DMS79 (cell line): Measurements from ENCODE around the gene CDKN2AIPNL.
"Not testable (repeated sequence)": the region's sequence is repeated elsewhere in the genome, so short reads cannot be mapped to it uniquely, and the experiment has no call there.

Experiments
- DNase-seq: peaks from one replicate; lab custom pipeline; 2025; lab: John Stamatoyannopoulos, UW

The CDKN2AIPNL gene

GRCh38 chr5:134437847-134438581 is 26.3 kb upstream of the CDKN2AIPNL start:
- no peak for DNase-seq

- no peak for DNase-seq
These were observed 25.7 kb upstream of the CDKN2AIPNL start for GRCh38 chr5:134437340-134437846.

DNA sequence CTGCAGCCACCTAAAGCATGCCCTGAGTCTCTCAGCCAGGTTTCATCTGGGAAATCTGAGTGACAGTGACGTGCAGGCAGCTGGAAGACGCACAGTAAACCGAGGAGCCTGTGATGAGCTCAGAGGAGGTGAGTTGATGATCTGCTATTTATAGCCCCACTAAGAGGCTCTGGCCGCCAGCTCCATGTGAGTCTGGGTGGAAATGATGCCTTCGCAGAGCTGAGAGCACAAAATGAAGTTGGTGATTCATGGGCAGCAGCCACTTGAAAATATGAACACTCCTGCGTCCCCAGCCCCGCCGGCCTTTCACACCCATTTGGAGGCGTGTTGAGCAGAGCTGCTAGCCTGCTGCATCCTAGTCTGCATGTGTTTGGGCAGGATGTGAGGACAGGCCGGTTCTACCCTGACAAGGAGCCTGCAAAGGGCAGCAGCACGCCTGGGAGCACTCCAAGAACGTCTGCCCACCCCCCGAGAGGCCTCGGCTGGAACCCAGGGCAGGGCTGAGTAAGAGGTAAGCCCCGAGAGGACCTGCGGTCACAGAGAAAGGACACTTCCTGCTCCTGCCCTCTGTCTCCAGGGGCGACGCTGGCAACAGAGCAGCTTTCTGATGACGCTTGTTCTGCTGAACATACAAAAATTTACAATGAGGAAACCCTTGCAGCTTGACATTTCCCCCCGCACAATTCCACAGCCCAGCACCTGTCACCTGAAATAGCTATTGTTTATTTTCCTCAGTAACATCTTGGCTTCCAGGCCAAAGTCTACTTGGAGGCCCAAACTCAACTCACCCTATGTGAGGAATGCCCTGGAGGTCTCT is 25.1 kb upstream of the CDKN2AIPNL start:
- DNase-seq, result peak; percentile 59

DNA sequence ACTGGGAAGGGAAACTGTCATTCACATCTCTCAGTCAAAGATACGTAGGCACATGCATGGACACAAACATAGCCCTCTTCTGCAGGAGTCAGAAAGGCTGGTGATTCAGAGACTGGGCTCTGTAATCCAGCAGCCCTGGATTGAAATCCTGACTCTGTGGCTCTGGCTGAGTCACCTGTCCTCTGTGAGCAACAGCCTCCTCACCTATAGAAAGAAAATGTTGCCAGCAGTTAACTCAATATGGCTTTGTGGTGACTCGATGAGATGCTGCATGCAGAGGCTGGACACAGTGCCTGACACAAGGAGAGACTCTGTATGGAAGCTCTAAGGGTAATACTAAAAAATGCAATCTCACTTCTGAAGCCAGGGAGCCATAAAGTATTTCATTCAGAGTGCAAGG is 23.9 kb upstream of the CDKN2AIPNL start:
- no peak for DNase-seq

- no peak for DNase-seq
These were observed 21.1 kb upstream of the CDKN2AIPNL start for GRCh38 chr5:134432677-134433359.

DNA sequence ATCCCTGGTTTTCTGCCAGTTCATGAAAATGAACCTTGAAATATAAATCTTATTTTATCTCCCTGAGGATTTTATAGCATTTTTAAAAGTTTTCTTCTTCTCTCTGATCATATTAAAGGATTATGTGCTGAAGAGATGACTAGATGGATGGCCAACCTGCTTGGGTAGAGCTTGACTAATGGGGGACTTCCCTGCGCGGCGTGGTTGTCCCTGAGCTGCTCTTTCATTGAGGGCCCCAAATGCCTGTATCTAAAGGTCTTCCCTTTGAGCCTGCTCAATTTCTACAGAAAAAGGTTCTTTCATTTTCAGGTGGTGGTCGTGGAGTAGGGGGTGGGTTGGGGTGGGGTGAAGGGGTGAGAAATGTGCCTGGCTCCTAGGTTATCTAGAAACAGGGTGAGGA is 20.5 kb upstream of the CDKN2AIPNL start:
- no peak for DNase-seq

GRCh38 chr5:134430001-134430569 is 18.4 kb upstream of the CDKN2AIPNL start:
- DNase-seq, result no peak

GRCh38 chr5:134427540-134428041 is 15.9 kb upstream of the CDKN2AIPNL start:
- no peak for DNase-seq

DNA sequence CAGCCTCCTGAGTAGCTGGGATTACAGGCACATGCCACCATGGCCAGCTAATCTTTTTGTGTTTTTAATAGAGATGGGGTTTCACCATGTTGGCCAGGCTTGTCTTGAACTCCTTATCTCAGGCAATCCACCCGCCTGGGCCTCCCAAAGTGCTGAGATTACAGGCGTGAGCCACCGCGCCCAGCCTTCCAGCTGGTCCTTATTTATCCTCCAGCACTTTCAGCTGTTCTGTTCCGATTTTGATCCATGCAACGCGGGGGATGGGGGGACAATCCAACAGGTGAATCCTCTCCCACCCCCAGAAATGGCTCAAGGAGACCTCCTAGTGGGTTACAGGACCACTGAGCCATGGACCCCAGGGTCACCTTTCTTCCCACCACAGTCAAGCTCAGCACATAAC is 14.7 kb upstream of the CDKN2AIPNL start:
- DNase-seq, result no peak

- no peak for DNase-seq
These were observed 11.7 kb upstream of the CDKN2AIPNL start for GRCh38 chr5:134423376-134423775.

DNA sequence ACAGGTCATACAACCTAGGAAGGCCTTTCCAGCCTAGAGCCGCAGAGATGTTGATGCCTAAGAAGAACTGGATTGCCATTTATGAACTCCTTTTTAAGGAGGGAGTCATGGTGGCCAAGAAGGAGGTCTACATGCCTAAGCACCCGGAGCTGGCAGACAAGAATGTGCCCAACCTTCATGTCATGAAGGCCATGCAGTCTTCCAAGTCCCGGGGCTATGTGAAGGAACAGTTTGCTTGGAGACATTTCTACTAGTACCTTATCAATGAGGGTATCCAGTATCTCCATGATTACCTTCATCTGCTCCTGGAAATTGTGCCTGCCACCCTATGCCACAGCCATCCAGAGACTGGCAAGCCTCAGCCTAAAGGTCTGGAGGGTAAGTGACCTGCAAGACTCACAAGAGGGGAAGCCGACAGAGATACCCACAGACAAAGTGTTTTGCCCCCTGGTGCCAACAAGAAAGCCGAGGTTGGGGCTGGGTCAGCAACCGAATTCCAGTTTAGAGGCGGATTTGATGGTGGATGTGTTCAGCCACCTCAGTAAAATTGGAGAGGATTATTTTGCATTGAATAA is 11.2 kb upstream of the CDKN2AIPNL start:
- DNase-seq, result no peak

DNA sequence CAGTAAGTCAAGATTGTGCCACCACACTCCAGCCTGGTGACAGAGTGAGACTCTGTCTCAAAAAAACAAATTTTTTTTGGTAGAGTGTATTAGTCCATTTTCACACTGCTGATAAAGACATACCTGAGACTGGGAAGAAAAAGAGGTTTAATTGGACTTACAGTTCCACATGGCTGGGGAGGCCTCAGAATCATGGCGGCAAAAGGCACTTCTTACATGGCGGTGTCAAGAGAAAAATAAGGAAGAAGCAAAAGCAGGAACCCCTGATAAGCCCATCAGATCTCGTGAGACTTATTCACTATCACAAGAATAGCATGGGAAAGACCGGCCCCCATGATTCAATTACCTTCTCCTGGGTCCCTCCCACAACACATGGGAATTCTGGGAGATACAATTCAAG is 9.4 kb upstream of the CDKN2AIPNL start:
- not testable (repeated sequence) for DNase-seq

DNA sequence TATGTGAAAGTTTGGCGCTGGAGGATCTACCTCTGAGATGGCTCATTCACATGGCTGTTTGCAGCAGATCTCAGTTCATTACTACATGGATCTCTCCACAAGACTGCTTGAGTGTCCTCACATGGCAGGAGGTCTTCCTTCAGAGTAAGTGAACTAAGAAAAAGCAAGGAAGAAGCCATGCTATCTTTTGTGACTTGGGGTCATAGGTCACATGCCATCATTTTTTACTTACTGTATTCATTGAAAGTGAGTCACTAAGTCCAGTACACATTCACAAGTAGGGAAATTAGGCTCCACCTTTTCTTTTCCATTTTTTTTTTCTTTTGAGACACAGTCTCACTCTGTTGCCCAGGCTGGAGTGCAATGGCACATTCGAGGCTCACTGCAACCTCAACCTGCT is 8.7 kb upstream of the CDKN2AIPNL start:
- no peak for DNase-seq

GRCh38 chr5:134418958-134419357 is 7.3 kb upstream of the CDKN2AIPNL start:
- DNase-seq, result no peak

GRCh38 chr5:134417707-134418106 is 6.0 kb upstream of the CDKN2AIPNL start:
- DNase-seq, result no peak

GRCh38 chr5:134413046-134413445 is 1.4 kb upstream of the CDKN2AIPNL start:
- no peak for DNase-seq

DNA sequence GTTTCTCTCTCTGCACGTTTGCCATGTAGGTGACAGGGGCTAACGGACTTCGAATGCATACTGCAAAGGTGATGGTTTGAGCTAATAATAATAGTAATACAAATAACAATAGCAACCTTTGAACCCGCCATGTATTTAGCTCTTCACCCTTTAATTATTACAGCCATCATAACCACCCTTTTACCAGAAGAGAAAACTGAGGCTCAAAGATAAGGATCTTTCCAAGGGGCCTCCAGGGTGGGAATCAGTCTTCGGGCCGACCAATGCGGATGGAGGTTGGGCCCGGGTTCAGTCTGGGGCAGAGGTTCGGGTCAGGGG is 494 bp downstream of the CDKN2AIPNL start:
- no peak for DNase-seq

DNA sequence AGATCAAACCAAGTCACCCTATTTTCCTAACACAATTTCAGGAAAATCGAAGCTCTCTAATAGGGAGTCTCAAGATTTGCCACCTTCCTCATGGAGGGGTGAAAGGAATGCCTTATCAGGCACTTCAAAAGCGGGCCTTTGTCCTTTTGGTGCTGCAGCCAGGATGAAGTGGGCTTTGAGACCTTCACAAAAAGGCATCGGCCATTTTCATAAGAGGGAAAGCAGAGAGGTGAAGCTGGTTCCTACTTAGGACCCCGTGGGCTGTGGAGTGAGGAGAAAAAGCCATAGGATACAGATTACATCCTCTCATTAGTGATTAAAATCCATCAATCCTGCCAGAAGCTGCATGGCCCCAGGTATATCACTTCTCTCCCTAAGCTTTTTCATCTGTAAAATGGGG is 859 bp downstream of the CDKN2AIPNL start:
- DNase-seq, result no peak

- no peak for DNase-seq
These were observed 2.4 kb downstream of the CDKN2AIPNL start for GRCh38 chr5:134409321-134409720.

- no peak for DNase-seq
These were observed 5.3 kb downstream of the CDKN2AIPNL start for GRCh38 chr5:134406390-134406789.

- no peak for DNase-seq
These were observed 7.7 kb downstream of the CDKN2AIPNL start for GRCh38 chr5:134403951-134404350.

- DNase-seq, result no peak
These were observed 13.0 kb downstream of the CDKN2AIPNL start for GRCh38 chr5:134398609-134399155.
